DOHH2 (cell line): ENCODE data around the gene CFAP157.

Experiments
- EZH2phosphoT487 ChIP-seq: fragments of 200-600 bp; sonication (generic); IDR thresholded peaks from 2 replicates; pipeline ENCODE4 v1.6.1; 2017; ENCODE audit warnings: borderline replicate concordance, mild to moderate bottlenecking, antibody characterized with exemption, low read length, moderate library complexity, mixed read lengths
- TF ChIP-seq, protein P1 (sequence below): fragments of 200-600 bp; sonication (generic); IDR thresholded peaks from one replicate; pipeline ENCODE4 v1.5.1; 2014; ENCODE audit warnings: antibody characterized with exemption, mild to moderate bottlenecking, low read depth, low read length; ENCODE audit not compliant: poor library complexity, severe bottlenecking

DNA sequence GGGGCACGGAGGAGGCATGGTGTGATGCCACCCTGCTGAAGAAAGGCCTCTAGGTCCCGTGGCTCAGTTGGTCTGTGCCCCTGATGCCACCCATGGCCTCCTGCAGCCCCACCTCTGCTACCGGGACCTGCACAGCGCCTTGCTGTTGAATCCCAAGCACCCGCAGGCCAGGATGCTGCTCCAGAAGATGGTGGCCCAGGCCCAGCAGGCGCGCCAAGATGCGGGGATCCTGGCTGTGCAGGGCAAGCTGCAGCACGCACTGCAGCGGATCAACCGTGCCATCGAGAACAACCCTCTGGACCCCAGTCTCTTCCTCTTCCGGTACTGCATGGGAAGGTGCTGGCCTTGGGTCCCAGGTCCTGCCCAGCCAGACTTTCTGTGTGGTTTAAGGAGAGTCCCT is 16.2 kb downstream of the CFAP157 start:
- TF ChIP-seq, protein P1, sequence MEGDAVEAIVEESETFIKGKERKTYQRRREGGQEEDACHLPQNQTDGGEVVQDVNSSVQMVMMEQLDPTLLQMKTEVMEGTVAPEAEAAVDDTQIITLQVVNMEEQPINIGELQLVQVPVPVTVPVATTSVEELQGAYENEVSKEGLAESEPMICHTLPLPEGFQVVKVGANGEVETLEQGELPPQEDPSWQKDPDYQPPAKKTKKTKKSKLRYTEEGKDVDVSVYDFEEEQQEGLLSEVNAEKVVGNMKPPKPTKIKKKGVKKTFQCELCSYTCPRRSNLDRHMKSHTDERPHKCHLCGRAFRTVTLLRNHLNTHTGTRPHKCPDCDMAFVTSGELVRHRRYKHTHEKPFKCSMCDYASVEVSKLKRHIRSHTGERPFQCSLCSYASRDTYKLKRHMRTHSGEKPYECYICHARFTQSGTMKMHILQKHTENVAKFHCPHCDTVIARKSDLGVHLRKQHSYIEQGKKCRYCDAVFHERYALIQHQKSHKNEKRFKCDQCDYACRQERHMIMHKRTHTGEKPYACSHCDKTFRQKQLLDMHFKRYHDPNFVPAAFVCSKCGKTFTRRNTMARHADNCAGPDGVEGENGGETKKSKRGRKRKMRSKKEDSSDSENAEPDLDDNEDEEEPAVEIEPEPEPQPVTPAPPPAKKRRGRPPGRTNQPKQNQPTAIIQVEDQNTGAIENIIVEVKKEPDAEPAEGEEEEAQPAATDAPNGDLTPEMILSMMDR, result no peak
- TF ChIP-seq EZH2phosphoT487, result no peak
